ENCODE data around the gene GPC6.

Gene GPC6

DNA sequence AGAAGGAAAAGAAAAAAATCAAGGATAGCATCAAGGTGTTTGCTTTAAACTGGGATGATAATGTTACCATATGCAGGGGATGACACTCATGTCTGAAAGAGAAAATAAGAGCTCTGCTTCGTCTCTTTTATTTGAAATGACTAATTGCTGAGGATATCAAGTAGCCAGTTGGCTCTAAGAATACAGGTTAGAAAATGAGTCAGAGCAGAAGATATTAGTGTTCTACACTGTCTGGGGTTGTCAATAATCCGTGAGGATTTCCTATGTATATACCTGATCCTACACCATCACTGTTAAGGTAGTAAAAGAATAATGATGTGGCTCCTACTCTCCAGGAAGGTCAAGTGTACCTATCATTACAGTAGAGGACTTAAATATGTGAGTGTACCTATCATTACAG is 562.5 kb downstream of the GPC6 start:
- TF ChIP-seq EZH2phosphoT487 (conservative IDR thresholded peaks at IDR 0.05; ENCODE audit: low read length) (no peak), CTCF (IDR thresholded peaks at IDR 0.05; ENCODE audit: insufficient read depth, low read length, poor library complexity, severe bottlenecking) (no peak)
- no peak overlapping the region for H3K4me3 ChIP-seq (ENCODE audit: insufficient read depth, low read length, poor library complexity, severe bottlenecking)
- H2AFZ ChIP-seq (ENCODE audit: low read depth, low read length, severe bottlenecking) = no peak overlapping the region
- no peaks in the 10 kb centered on the region for H3K79me2 ChIP-seq (ENCODE audit: insufficient read depth, low read length)
- H3K27ac ChIP-seq (ENCODE audit: low read depth, low read length) = no peak overlapping the region
- no peaks in the 10 kb centered on the region for H4K20me1 ChIP-seq (ENCODE audit: low read depth, low read length)
- H3K27me3 ChIP-seq (ENCODE audit: low read length) = no peaks in the 10 kb centered on the region
- H3K4me2 ChIP-seq (ENCODE audit: low read depth, low read length, poor library complexity, severe bottlenecking) = no peak overlapping the region
- no peaks in the 10 kb centered on the region for H3F3A ChIP-seq (ENCODE audit: insufficient read depth)
- no peaks in the 10 kb centered on the region for H3K9me3 ChIP-seq (ENCODE audit: insufficient read depth, low read length)
- H3K9me2 ChIP-seq (replicated peaks; ENCODE audit: insufficient read depth, low read length) = no peaks in the 10 kb centered on the region
- no peak overlapping the region for H3K9ac ChIP-seq (ENCODE audit: low read length)
- no peaks in the 10 kb centered on the region for H3K36me3 ChIP-seq (ENCODE audit: low read length)

- no peaks in the 10 kb centered on the region for H3K27me3 ChIP-seq (ENCODE audit: low read length)
- H3K9me2 ChIP-seq (replicated peaks; ENCODE audit: insufficient read depth, low read length) = no peaks in the 10 kb centered on the region
- no peaks in the 10 kb centered on the region for H3K9me3 ChIP-seq (ENCODE audit: insufficient read depth, low read length)
- no peak overlapping the region for H3K9ac ChIP-seq (ENCODE audit: low read length)
- no peaks in the 10 kb centered on the region for H3F3A ChIP-seq (ENCODE audit: insufficient read depth)
- H3K4me2 ChIP-seq (ENCODE audit: low read depth, low read length, poor library complexity, severe bottlenecking) = no peak overlapping the region
- H3K27ac ChIP-seq (ENCODE audit: low read depth, low read length) = no peak overlapping the region
- H2AFZ ChIP-seq (ENCODE audit: low read depth, low read length, severe bottlenecking) = no peak overlapping the region
- H3K4me3 ChIP-seq (ENCODE audit: insufficient read depth, low read length, poor library complexity, severe bottlenecking) = no peak overlapping the region
- no peaks in the 10 kb centered on the region for H3K79me2 ChIP-seq (ENCODE audit: insufficient read depth, low read length)
- H4K20me1 ChIP-seq (ENCODE audit: low read depth, low read length) = no peaks in the 10 kb centered on the region
- H3K36me3 ChIP-seq (ENCODE audit: low read length) = no peaks in the 10 kb centered on the region
- TF ChIP-seq CTCF (IDR thresholded peaks at IDR 0.05; ENCODE audit: insufficient read depth, low read length, poor library complexity, severe bottlenecking) (no peak), EZH2phosphoT487 (conservative IDR thresholded peaks at IDR 0.05; ENCODE audit: low read length) (no peak)
Measured at GRCh38 chr13:93794197-93794885, 567.7 kb downstream of the GPC6 start.

GRCh38 chr13:93797463-93797862 is 570.9 kb downstream of the GPC6 start:
- no peaks in the 10 kb centered on the region for H3K36me3 ChIP-seq (ENCODE audit: low read length)
- H2AFZ ChIP-seq (ENCODE audit: low read depth, low read length, severe bottlenecking) = no peak overlapping the region
- H3K27ac ChIP-seq (ENCODE audit: low read depth, low read length) = no peak overlapping the region
- H4K20me1 ChIP-seq (ENCODE audit: low read depth, low read length) = no peaks in the 10 kb centered on the region
- no peak overlapping the region for H3K9ac ChIP-seq (ENCODE audit: low read length)
- TF ChIP-seq CTCF (IDR thresholded peaks at IDR 0.05; ENCODE audit: insufficient read depth, low read length, poor library complexity, severe bottlenecking) (no peak), EZH2phosphoT487 (conservative IDR thresholded peaks at IDR 0.05; ENCODE audit: low read length) (no peak)
- no peak overlapping the region for H3K4me2 ChIP-seq (ENCODE audit: low read depth, low read length, poor library complexity, severe bottlenecking)
- no peaks in the 10 kb centered on the region for H3K9me2 ChIP-seq (replicated peaks; ENCODE audit: insufficient read depth, low read length)
- no peaks in the 10 kb centered on the region for H3F3A ChIP-seq (ENCODE audit: insufficient read depth)
- H3K79me2 ChIP-seq (ENCODE audit: insufficient read depth, low read length) = no peaks in the 10 kb centered on the region
- H3K4me3 ChIP-seq (ENCODE audit: insufficient read depth, low read length, poor library complexity, severe bottlenecking) = no peak overlapping the region
- H3K9me3 ChIP-seq (ENCODE audit: insufficient read depth, low read length) = no peaks in the 10 kb centered on the region
- H3K27me3 ChIP-seq (ENCODE audit: low read length) = no peaks in the 10 kb centered on the region
